NCI-H128 (cell line): ENCODE data around the gene GPRC5B.

Source experiments
- DNase-seq: peaks from one replicate; lab custom pipeline; 2025; ENCODE audit not compliant: unreplicated experiment; lab: John Stamatoyannopoulos, UW

The GPRC5B gene

DNA sequence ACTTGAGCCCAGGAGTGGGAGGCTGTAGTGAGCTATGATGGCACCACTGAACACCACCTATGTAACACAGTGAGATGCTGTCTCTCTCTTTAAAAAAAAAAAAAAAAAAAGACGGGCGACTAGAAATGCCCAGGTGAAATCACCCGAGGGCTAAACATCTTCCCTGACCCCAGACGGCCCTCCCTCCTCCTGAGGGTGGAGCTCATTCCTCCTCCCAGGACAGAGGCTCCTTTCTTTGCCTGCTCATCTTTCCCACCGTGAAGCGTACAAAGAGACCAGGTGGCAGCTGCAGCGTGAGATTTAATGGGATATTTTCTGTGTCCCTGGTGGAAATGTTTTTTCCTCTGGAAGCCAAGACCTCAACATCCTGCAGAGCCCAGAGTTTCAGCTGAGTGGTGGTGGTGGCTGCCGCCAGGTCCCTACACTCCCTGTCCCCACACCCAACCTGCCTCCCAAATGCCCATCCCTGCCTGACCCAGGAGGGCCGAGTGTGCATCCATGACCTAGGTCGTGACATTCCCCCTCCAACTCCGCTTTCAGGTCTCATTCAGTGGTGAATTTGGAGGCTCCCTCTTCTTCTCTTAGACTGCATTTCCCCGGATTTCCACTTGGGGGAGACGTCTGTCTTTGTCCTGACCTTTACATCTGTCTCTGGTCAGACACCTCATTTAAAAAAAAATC, 14.4 kb upstream of the GPRC5B start:
- no peak for DNase-seq

- DNase-seq = no peak
Observed at GRCh38 chr16:19898166-19898565, 13.5 kb upstream of the GPRC5B start.

DNA sequence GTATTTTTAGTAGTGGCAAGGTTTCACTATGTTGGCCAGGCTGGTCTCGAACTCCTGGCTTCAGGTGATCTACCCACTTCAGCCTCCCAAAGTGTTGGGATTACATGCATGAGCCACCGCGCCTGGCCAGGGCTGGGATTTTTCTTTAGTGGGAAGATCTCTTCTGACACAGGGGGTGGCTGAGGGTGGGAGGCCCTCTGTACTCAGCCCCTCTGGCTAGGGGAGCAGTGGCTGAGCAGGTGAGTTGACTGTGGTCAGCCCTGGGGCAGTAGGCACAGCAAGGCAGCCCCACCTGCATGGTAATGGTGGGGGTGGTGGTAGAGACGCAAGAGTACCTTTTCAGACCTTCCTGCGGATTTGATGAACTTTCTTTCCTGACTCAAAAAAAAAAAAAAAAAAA, 12.3 kb upstream of the GPRC5B start:
- DNase-seq = no peak

- DNase-seq = no peak
Observed at GRCh38 chr16:19894586-19894985, 9.9 kb upstream of the GPRC5B start.

GRCh38 chr16:19892902-19893301, 8.3 kb upstream of the GPRC5B start:
- DNase-seq = no peak

DNA sequence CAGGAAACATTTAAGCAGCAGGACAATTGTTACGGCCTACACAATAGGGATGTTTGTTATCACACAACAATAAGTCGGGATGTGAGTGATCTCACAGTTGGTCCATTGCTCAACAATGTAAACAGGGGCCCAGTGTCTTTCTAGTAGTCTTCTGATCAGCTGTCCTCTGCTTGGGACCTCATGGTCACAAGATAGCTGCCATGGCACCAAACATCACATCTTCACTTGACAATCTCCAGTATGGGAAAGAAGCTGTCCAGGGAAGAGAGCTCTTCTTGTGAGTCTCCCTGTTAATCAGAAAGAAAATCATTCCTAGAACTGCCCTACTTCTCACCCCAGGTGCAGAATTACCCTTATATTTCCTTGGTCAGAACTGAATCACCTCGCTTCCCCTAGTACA, 6.3 kb upstream of the GPRC5B start:
- no peak for DNase-seq

- DNase-seq = no peak
Observed at GRCh38 chr16:19888834-19889233, 4.2 kb upstream of the GPRC5B start.

DNA sequence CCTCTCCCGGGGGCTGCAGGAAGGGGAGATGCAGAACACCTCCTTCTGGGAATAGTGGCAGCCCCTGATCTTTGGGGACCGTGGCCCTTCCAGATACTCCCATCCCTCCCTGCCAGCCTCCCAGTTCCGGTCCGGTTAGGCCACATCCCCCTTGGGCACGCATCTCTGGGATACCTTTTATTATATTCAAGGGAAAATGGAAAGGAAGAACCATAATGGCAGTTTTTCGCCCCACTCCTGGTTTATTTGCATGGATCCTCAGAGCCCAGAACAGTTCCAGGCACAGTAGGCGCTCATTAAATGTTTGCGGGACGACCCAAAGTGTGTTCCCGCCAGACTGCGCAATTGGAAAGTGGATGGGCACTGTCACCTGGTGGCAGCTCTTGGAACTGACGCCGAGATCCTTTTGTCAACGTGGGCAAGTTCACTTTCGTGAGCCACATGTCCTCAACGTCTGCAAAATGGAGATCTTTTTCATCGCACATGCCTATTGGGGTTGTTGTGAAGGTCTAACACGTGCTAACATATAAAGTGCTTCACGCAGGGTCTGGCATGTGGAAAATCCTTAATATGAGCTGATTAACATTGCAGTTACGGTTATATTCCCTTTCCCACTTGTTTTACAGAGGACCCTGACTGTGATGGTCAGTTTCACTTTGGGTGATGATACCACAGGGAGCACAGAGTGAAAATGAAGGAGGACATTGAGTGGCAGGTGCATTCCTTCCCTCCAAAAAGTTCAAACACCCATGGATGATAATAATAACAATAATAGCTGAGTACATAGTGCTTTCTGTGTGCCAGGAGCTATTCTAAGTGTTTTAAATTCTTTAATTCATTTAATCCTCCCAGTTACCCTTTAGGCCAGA, 1.7 kb upstream of the GPRC5B start:
- DNase-seq = no peak

- DNase-seq = no peak
Observed at GRCh38 chr16:19885451-19886072, 914 bp upstream of the GPRC5B start.

DNA sequence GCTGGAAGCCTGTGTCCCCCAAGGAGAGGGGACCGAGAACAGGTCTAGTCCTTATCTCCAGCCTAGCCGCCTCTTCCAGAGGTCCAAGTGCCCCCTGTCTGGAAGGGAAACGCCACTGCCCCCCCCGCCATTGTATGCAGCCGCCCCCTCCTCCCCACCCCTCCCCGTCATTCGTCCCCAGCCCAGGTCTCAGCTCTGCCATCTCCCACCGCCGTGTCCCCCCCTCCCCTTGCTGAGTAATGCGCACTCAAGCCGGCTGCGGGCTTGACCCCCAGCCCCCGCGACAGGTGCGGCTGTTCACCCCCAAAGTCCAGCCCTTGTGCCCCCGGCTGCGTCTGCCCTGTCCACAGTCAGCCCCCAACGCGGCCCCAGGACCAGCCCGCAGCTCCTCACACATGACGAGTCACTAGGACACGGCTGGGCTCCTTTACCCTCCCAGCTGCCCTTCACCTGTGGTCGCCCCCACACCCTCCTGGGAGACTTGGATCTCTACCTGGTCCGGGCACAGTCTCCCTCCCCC, 622 bp downstream of the GPRC5B start:
- no peak for DNase-seq

- no peak for DNase-seq
Observed at GRCh38 chr16:19883296-19883965, 1.2 kb downstream of the GPRC5B start.

- no peak for DNase-seq
Observed at GRCh38 chr16:19882646-19883045, 2.0 kb downstream of the GPRC5B start.

- DNase-seq = no peak
Observed at GRCh38 chr16:19882186-19882585, 2.5 kb downstream of the GPRC5B start.

- DNase-seq = no peak
Observed at GRCh38 chr16:19881783-19882182, 2.9 kb downstream of the GPRC5B start.

DNA sequence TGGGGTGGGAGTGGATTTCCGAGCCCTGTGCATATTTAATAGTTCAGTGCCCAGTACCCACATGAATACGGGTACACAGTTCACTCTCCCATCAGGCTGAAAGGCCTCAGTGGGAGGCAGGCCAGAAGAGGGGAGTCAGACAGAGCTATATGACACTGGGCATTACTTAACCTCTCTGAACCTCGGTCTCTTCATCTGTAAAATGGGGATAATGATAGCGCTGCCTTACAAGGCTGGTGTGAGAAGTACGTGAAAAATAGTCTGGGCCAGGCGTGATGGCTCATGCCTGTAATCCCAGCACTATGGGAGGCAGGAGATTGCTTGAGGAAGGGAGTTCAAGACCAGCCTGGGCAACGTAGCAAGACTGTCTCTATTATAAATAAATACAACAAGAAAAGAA, 3.6 kb downstream of the GPRC5B start:
- DNase-seq = no peak

- DNase-seq = peak; percentile 29
Observed at GRCh38 chr16:19879241-19879792, 5.3 kb downstream of the GPRC5B start.

- no peak for DNase-seq
Observed at GRCh38 chr16:19878757-19879156, 5.9 kb downstream of the GPRC5B start.

DNA sequence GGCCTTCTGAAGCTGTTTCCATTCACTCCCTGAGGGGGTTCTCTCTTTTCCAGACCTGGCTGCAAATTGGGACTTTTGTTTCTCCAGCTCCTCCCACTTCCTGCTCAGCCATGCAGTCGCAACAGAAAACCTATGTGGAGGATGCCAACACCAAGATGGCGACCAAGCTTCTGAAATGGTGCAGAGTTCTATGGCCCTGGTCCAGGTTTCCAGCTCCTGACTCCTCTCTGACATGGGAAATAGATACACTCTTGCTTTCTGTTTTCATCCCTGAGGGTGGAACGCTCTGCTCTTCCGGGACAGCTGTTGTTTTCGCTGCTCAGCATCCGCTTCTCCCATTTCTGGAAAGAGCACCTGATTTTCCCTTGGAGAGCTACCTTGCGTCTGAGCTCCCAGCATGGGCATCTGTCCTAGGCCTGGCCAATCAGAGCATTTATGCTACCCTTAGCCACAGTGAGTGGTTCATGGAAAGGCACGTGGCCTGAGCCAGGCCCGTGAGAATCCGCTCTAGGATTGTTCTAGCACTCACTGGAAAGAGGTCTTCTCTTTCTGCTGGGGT, 8.1 kb downstream of the GPRC5B start:
- DNase-seq = no peak

DNA sequence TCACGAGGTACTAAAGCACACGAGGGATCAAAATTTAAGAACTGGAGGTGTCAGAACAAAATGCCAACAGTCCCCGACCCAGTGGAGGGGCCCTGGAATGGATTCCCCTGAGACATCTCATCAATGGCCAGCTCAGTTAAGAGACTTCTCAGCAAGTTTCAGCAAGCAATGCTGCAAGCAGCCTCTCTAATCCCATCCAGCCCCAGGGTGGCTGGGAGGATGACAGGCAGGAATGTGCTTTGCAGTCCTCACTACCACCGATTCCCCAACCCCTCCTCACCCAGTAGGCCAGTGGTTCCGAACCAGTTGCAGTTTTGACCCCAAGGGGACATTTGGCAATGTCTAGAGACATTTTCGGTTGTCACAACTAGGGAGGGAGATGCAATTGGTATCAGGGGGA, 8.7 kb downstream of the GPRC5B start:
- DNase-seq = no peak

DNA sequence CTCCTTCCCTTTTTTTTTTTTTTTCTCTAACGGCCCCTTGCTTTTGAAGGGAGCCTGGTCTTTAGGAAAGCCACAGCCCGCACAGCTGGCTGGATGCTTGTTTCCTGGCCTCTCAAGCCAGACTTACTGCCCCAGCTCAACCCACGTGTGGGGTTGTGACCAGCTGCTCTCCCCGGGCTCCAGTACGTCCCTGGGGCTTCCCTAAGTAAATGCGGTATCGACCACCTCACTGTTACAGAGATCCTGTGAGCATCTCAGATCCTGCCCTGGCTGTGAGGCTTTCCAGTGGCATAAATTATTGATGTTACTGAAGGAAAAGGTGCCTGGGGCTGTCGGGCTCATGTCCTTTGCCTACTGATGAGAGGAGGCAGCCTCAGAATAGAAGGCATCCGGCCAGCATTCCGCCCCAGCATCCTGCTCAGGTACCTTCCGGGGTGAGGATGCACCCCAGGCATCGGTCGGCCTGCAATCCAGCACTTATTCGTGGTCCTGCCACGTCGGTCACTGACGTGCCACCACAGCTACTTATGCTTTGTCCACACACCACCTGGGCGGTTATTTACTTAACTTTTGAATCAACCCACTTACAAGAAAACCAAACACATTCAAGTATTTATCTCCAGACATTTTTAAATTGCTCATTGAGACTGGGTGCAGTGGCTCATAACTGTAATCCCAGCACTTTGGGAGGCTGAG, 9.6 kb downstream of the GPRC5B start:
- DNase-seq = no peak
